H9 (cell line): ENCODE measurements around the gene TM4SF1. TPM values are rescaled to one million over a fixed set of nuclear protein-coding genes. Genes with fewer than 3 reads are reported as not detected.

ENCODE experiments used
- DNase-seq: peaks from one replicate; pipeline ENCODE4 v3.0.0-alpha.2; 2017
- H2AFZ ChIP-seq: one replicate; pipeline ENCODE4 v1.6.1; 2013; ENCODE audit warnings: mild to moderate bottlenecking, low read length, control low read depth, moderate library complexity
- H2AK5ac ChIP-seq: 2 replicates; pipeline ENCODE4 v1.6.1; 2013; ENCODE audit warnings: low read length, control low read depth, mixed read lengths; ENCODE audit not compliant: insufficient read length
- H2BK120ac ChIP-seq: one replicate; pipeline ENCODE4 v1.6.1; 2013; ENCODE audit warnings: low read depth, mild to moderate bottlenecking, low read length, control low read depth, inconsistent platforms; ENCODE audit not compliant: poor library complexity, severe bottlenecking
- H2BK12ac ChIP-seq: 2 replicates; pipeline ENCODE4 v1.6.1; 2013; ENCODE audit warnings: low read length, control low read depth, mixed read lengths, low read depth; ENCODE audit not compliant: insufficient read length
- H2BK15ac ChIP-seq: 2 replicates; pipeline ENCODE4 v1.6.1; 2013; ENCODE audit warnings: low read depth, low read length, control low read depth
- H2BK20ac ChIP-seq: one replicate; pipeline ENCODE4 v1.6.1; 2013; ENCODE audit warnings: low read depth, mild to moderate bottlenecking, low read length, control low read depth, inconsistent platforms; ENCODE audit not compliant: poor library complexity, severe bottlenecking
- H2BK5ac ChIP-seq: 2 replicates; pipeline ENCODE4 v1.6.1; 2013; ENCODE audit warnings: low read length, control low read depth, mixed read lengths; ENCODE audit not compliant: insufficient read length
- H3K14ac ChIP-seq: 2 replicates; pipeline ENCODE4 v1.6.1; 2013; ENCODE audit warnings: low read length, control low read depth; ENCODE audit not compliant: insufficient read depth
- H3K18ac ChIP-seq: 2 replicates; pipeline ENCODE4 v1.6.1; 2013; ENCODE audit warnings: low read depth, mild to moderate bottlenecking, mixed read lengths, low read length, control low read depth; ENCODE audit not compliant: insufficient read length
- H3K23ac ChIP-seq: 2 replicates; pipeline ENCODE4 v1.6.1; 2013; ENCODE audit warnings: low read length, control low read depth, mixed read lengths, low read depth; ENCODE audit not compliant: insufficient read length
- H3K23me2 ChIP-seq: 2 replicates; pipeline ENCODE4 v1.6.1; 2013; ENCODE audit warnings: low read depth, mild to moderate bottlenecking, mixed read lengths, low read length, control low read depth; ENCODE audit not compliant: insufficient read length, poor library complexity, severe bottlenecking
- H3K27ac ChIP-seq: 2 replicates; pipeline ENCODE4 v1.5.1; 2013; ENCODE audit warnings: low read length, control low read depth, mixed read lengths, low read depth; ENCODE audit not compliant: insufficient read length
- H3K27me3 ChIP-seq: 2 replicates; pipeline ENCODE4 v1.6.1; 2013; ENCODE audit warnings: low read length, control low read depth, inconsistent platforms; ENCODE audit not compliant: insufficient read depth
- H3K4ac ChIP-seq: 2 replicates; pipeline ENCODE4 v1.6.1; 2013; ENCODE audit warnings: low read depth, mild to moderate bottlenecking, control low read depth, inconsistent platforms, low read length, moderate library complexity
- H3K4me1 ChIP-seq: 2 replicates; pipeline ENCODE4 v1.6.1; 2013; ENCODE audit warnings: low read length, control low read depth, inconsistent platforms; ENCODE audit not compliant: insufficient read depth
- H3K4me2 ChIP-seq: 2 replicates; pipeline ENCODE4 v1.6.1; 2013; ENCODE audit warnings: low read length, control low read depth, mixed read lengths; ENCODE audit not compliant: insufficient read length, insufficient read depth
- H3K56ac ChIP-seq: 2 replicates; pipeline ENCODE4 v1.6.1; 2013; ENCODE audit warnings: low read depth, mild to moderate bottlenecking, mixed read lengths, low read length, control low read depth; ENCODE audit not compliant: insufficient read length
- H3K79me1 ChIP-seq: 2 replicates; pipeline ENCODE4 v1.6.1; 2013; ENCODE audit warnings: low read depth, mild to moderate bottlenecking, moderate library complexity, low read length, control low read depth, inconsistent platforms; ENCODE audit not compliant: insufficient read depth, poor library complexity, severe bottlenecking
- H3K79me2 ChIP-seq: 2 replicates; pipeline ENCODE4 v1.6.1; 2013; ENCODE audit warnings: low read length, control low read depth, inconsistent platforms; ENCODE audit not compliant: insufficient read depth
- H3K9ac ChIP-seq: 2 replicates; pipeline ENCODE4 v1.6.1; 2013; ENCODE audit warnings: low read length, control low read depth, mixed read lengths; ENCODE audit not compliant: insufficient read length; ENCODE audit errors: extremely low read depth
- H3K9me3 ChIP-seq: one replicate; pipeline ENCODE4 v1.6.1; 2013; ENCODE audit warnings: low read depth, low read length, inconsistent platforms; ENCODE audit not compliant: control insufficient read depth
- H3T11ph ChIP-seq: one replicate; pipeline ENCODE4 v1.6.1; 2013; ENCODE audit warnings: mild to moderate bottlenecking, low read length, control low read depth, inconsistent platforms
- H4K20me1 ChIP-seq: one replicate; pipeline ENCODE4 v1.6.1; 2013; ENCODE audit not compliant: control insufficient read depth, insufficient read length, insufficient read depth
- H4K5ac ChIP-seq: 2 replicates; pipeline ENCODE4 v1.6.1; 2013; ENCODE audit warnings: low read depth, mild to moderate bottlenecking, mixed read lengths, low read length, control low read depth; ENCODE audit not compliant: insufficient read length
- H4K8ac ChIP-seq: replicated peaks from 2 replicates; pipeline ENCODE4 v1.6.1; 2013; ENCODE audit warnings: low read length, control low read depth, mixed read lengths, low read depth; ENCODE audit not compliant: insufficient read length
- H4K91ac ChIP-seq: 2 replicates; pipeline ENCODE4 v1.6.1; 2013; ENCODE audit warnings: low read depth, mild to moderate bottlenecking, moderate library complexity, mixed read lengths, low read length, control low read depth; ENCODE audit not compliant: insufficient read length
- H3K27ac Mint-ChIP-seq, 3 experiments: 2 replicates in 2 of 3; 3 replicates in 1 of 3; pipeline ENCODE4 v1.8.0; 2020 to 2021; ENCODE audit warnings: mixed read lengths in 3 of 3, mild to moderate bottlenecking in 1 of 3, moderate library complexity in 1 of 3
- H3K27me3 Mint-ChIP-seq: 2 replicates; pipeline ENCODE4 v1.8.0; 2021; ENCODE audit warnings: low read depth, mild to moderate bottlenecking, moderate library complexity, mixed read lengths
- H3K36me3 Mint-ChIP-seq, 3 experiments: 2 replicates in 2 of 3; 3 replicates in 1 of 3; pipeline ENCODE4 v1.8.0; 2020 to 2021; ENCODE audit warnings: low read depth in 3 of 3, mixed read lengths in 3 of 3; ENCODE audit not compliant: insufficient read depth in 1 of 3
- H3K4me1 Mint-ChIP-seq, 2 experiments: 2 replicates each; pipeline ENCODE4 v1.8.0; 2020; ENCODE audit warnings: mixed read lengths in 2 of 2
- H3K4me3 Mint-ChIP-seq, 2 experiments: 2 replicates in 1 of 2; 3 replicates in 1 of 2; pipeline ENCODE4 v1.8.0; 2020 to 2021; ENCODE audit warnings: mild to moderate bottlenecking in 2 of 2, mixed read lengths in 2 of 2, moderate library complexity in 1 of 2
- H3K9me3 Mint-ChIP-seq, 2 experiments: 2 replicates in 1 of 2; 3 replicates in 1 of 2; pipeline ENCODE4 v1.8.0; 2020; ENCODE audit warnings: mild to moderate bottlenecking in 2 of 2, mixed read lengths in 2 of 2, moderate library complexity in 1 of 2
- total RNA-seq: library from RNA; stranded (reverse); gene quantifications from 2 replicates; pipeline ENCODE4 v1.2.1, GENCODE V29; 2021
- TF ChIP-seq, protein P1 (sequence below): fragments of 200-600 bp; sonication (generic); conservative IDR thresholded peaks from 3 replicates; pipeline ENCODE4 v1.8.0; 2021; ENCODE audit warnings: antibody characterized with exemption, mild to moderate bottlenecking

The TM4SF1 gene
- total RNA-seq, 1 experiment from 2014 or later: 1.2 TPM

DNA sequence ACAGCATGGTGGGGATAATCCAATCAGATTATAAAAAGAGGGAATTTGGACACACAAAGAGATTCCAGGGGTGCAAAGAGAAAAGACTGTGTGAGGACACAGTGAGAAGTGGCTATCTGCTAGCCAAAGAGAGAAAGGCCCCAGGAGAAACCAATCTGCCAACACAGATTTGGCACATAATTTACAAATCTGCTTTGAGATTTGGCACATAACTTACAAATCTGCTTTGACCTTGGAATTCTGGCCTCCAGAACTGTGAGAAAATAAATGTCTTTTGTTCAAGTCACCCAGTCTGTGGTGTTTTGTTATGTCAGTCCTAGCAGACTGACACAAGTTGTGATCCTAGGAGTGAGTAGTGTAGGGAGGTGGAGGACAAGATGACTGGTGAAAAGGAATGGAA is 40.5 kb downstream of the TM4SF1 start:
- H3T11ph ChIP-seq: no peak overlapping the region
- H3K56ac ChIP-seq: no peak overlapping the region
- H3K23me2 ChIP-seq: no peaks in the 10 kb centered on the region
- H3K4me2 ChIP-seq: no peak overlapping the region
- no peak overlapping the region for H2BK120ac ChIP-seq
- no peak overlapping the region for H3K23ac ChIP-seq
- no peak overlapping the region for H4K5ac ChIP-seq
- TF ChIP-seq, protein P1, sequence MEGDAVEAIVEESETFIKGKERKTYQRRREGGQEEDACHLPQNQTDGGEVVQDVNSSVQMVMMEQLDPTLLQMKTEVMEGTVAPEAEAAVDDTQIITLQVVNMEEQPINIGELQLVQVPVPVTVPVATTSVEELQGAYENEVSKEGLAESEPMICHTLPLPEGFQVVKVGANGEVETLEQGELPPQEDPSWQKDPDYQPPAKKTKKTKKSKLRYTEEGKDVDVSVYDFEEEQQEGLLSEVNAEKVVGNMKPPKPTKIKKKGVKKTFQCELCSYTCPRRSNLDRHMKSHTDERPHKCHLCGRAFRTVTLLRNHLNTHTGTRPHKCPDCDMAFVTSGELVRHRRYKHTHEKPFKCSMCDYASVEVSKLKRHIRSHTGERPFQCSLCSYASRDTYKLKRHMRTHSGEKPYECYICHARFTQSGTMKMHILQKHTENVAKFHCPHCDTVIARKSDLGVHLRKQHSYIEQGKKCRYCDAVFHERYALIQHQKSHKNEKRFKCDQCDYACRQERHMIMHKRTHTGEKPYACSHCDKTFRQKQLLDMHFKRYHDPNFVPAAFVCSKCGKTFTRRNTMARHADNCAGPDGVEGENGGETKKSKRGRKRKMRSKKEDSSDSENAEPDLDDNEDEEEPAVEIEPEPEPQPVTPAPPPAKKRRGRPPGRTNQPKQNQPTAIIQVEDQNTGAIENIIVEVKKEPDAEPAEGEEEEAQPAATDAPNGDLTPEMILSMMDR: no peak
- H2BK12ac ChIP-seq: no peak overlapping the region
- peaks cover 2% of the 10 kb centered on the region; the same call in 1 of the 2 replicates for H3K4me1 ChIP-seq
- H3K4me3 Mint-ChIP-seq: no peak overlapping the region
- H3K9me3 ChIP-seq: no peaks in the 10 kb centered on the region
- no peak overlapping the region for H3K4ac ChIP-seq
- no peak overlapping the region for H2AFZ ChIP-seq
- no peaks in the 10 kb centered on the region for H3K27me3 Mint-ChIP-seq
- H4K91ac ChIP-seq: no peak overlapping the region
- H3K27me3 ChIP-seq: no peaks in the 10 kb centered on the region
- H2BK20ac ChIP-seq: no peak overlapping the region
- H4K20me1 ChIP-seq: no peaks in the 10 kb centered on the region
- no peak overlapping the region for H3K14ac ChIP-seq
- H4K8ac ChIP-seq: no peak overlapping the region
- DNase-seq: no peak
- H3K27ac Mint-ChIP-seq: no peak overlapping the region
- H3K9ac ChIP-seq: no peak overlapping the region
- H3K18ac ChIP-seq: no peak overlapping the region
- no peaks in the 10 kb centered on the region for H3K79me2 ChIP-seq
- no peaks in the 10 kb centered on the region for H3K36me3 Mint-ChIP-seq
- no peaks in the 10 kb centered on the region for H3K9me3 Mint-ChIP-seq
- no peak overlapping the region for H3K27ac ChIP-seq
- no peak overlapping the region for H2BK15ac ChIP-seq
- H2BK5ac ChIP-seq: no peak overlapping the region
- H3K79me1 ChIP-seq: no peaks in the 10 kb centered on the region
- no peak overlapping the region for H2AK5ac ChIP-seq
- peaks cover 23 to 32% of the 10 kb centered on the region in 2 experiments for H3K4me1 Mint-ChIP-seq
